ENCODE measurements around the gene PCDHB4. TPM values are rescaled to one million over a fixed set of nuclear protein-coding genes. Genes with fewer than 3 reads are reported as not detected.
A peak's percentile ranks its signal among the peaks of the same experiment; 100 is the strongest.

PCDHB4 gene
- total RNA-seq, result 1 to 10 TPM; 7.5 to 9.2 (median 7.7) TPM

GRCh38 chr5:141121563-141121962 lies at the start of gene PCDHB4:
Gene PCDHB4 (plus strand): TSS chr5:141121818. CDS start chr5:141121999, 181 bp downstream.
- Histone ChIP-seq H3K27me3 (no peaks in the 10 kb centered on the region), H3K9me3 (peaks cover 37 to 55% of the 10 kb centered on the region in 2 donors), H3K36me3 (no peaks in the 10 kb centered on the region), H3K27ac (peak within 1 kb of the TSS in 1 of 2 donors; percentile 58), H3K4me3 (peak within 1 kb of the TSS; percentile 37 to 51 (median 45)), H3K4me1 (no peaks in the 10 kb centered on the region)
- intact Hi-C loops (cut with DNase I; ENCODE audit: low total_unique reads), result no loop called here
- TF ChIP-seq POLR2A (IDR thresholded peaks at IDR 0.05) (no peak), CTCF (IDR thresholded peaks at IDR 0.05) (peak in 1 of 3 donors; percentile 26), POLR2AphosphoS5 (IDR thresholded peaks at IDR 0.05) (no peak)
- no peak for DNase-seq (ENCODE audit: low spot score in 2 of 2)

- no peak for TF ChIP-seq POLR2AphosphoS5 (IDR thresholded peaks at IDR 0.05)
- TF ChIP-seq CTCF (IDR thresholded peaks at IDR 0.05), result no peak
- TF ChIP-seq POLR2A (IDR thresholded peaks at IDR 0.05), result no peak
- no peaks in the 10 kb centered on the region for H3K4me1 ChIP-seq
- H3K4me3 ChIP-seq, result peak overlapping the region in 1 of 3 donors; percentile 7
- peaks cover 0 to 12% of the 10 kb centered on the region in 2 donors for H3K27me3 ChIP-seq
- DNase-seq (ENCODE audit: low spot score in 2 of 2), result no peak
- no peak overlapping the region for H3K27ac ChIP-seq
- no peaks in the 10 kb centered on the region for H3K36me3 ChIP-seq
- intact Hi-C loops (cut with DNase I; ENCODE audit: low total_unique reads), result no loop called here
- H3K9me3 ChIP-seq, result peaks cover 4 to 20% of the 10 kb centered on the region in 2 donors
These were observed 43.8 kb upstream of the PCDHB4 start for GRCh38 chr5:141077826-141078225.

DNA sequence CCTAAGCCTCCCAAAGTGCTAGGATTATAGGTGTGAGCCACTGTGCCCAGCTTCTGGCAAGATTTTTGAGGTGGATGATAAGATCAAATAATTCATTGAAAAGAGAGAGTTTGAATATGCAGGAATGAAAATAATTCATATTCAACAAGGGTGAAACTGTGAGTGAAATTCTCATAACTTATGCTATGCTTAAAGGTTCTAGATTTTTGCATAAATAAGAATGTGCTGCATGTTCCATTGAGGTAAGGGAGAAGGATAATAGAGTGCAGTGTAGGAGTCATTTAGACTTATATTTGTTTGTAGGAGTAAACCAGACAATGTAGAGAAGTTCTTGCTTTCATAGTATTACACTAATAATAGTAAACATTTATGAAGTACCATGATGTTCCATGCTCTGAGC lies 39.4 kb upstream of the PCDHB4 start:
- no peak overlapping the region for H3K4me3 ChIP-seq
- no peaks in the 10 kb centered on the region for H3K36me3 ChIP-seq
- H3K4me1 ChIP-seq, result no peaks in the 10 kb centered on the region
- no peak for DNase-seq (ENCODE audit: low spot score in 2 of 2)
- TF ChIP-seq POLR2A (IDR thresholded peaks at IDR 0.05) (no peak), CTCF (IDR thresholded peaks at IDR 0.05) (no peak), POLR2AphosphoS5 (IDR thresholded peaks at IDR 0.05) (no peak)
- no peak overlapping the region for H3K27ac ChIP-seq
- intact Hi-C loops (cut with DNase I; ENCODE audit: low total_unique reads), result no loop called here
- peaks cover 5 to 29% of the 10 kb centered on the region in 2 donors for H3K9me3 ChIP-seq
- peaks cover 0 to 8% of the 10 kb centered on the region in 2 donors for H3K27me3 ChIP-seq

DNA sequence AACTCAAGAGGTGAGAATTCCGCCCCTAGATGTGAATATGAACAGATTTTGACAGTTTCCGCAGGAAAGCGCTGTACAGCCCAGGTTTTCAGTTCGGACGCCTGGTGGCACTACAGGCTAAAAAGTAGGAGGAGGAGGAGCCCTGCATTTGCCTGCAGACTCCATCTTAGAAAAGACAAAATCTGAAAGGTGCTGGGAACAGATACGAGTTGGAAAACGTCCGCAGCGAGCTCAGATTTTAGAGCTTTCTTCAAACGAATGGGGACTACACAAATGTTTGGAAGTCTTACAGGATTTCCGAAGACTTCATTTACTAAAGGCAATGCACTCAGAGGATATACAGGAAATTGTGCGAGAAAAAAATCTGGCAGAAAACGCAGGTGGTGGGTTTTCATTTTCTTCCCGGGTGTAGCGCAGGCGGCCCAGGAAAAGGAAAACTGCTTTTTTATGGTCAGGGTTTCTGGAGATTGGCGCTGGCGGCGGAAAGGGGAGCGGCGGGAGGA lies 37.1 kb upstream of the PCDHB4 start:
- peak; percentile 32 to 64 for DNase-seq (ENCODE audit: low spot score in 2 of 2)

More for the DNA sequence above, 37.1 kb upstream of the PCDHB4 start:
- H3K27ac ChIP-seq, result peak overlapping the region in 1 of 2 donors; percentile 64
- H3K4me3 ChIP-seq, result peak overlapping the region; percentile 27 to 58 (median 54)
- intact Hi-C loops (cut with DNase I; ENCODE audit: low total_unique reads), result no loop called here
- TF ChIP-seq CTCF (IDR thresholded peaks at IDR 0.05) (peak; percentile 14 to 66 (median 40)), POLR2A (IDR thresholded peaks at IDR 0.05) (no peak)
- no peaks in the 10 kb centered on the region for H3K36me3 ChIP-seq
- no peaks in the 10 kb centered on the region for H3K27me3 ChIP-seq
- peaks cover 5 to 36% of the 10 kb centered on the region in 2 donors for H3K9me3 ChIP-seq
- H3K4me1 ChIP-seq, result no peaks in the 10 kb centered on the region
